IMR-90 (cell line): ENCODE measurements around the gene KLHL29. TPM values are rescaled to one million over a fixed set of nuclear protein-coding genes. Genes with fewer than 3 reads are reported as not detected.

ENCODE experiments used
- ATAC-seq: fragments of 200-7000 bp; cut with Tn5 transposase; 2 replicates; pipeline ENCODE4 v1.9.1; 2020; ENCODE audit warnings: low read depth, mild to moderate bottlenecking, moderate library complexity
- BruUV-seq: library from RNA; stranded (reverse); fragments of 400-500 nt; replicated peaks from 2 replicates; lab custom pipeline; 2021; lab: Mats Ljungman, UMichigan
- CTCF ChIA-PET: fragments of 300-600 bp; formaldehyde crosslinking; extraction: SDS; loops from one replicate; lab custom pipeline; 2021; ENCODE audit warnings: antibody characterized with exemption; lab: Yijun Ruan, JAX
- POLR2A ChIA-PET: fragments of 300-600 bp; sonication (Branson Sonifier 250); formaldehyde crosslinking; loops from one replicate; lab custom pipeline; 2022; ENCODE audit warnings: antibody characterized with exemption; ENCODE audit not compliant: unreplicated experiment; lab: Charles Lee
- DNase-seq: peaks from one replicate; pipeline ENCODE4 v3.0.0; 2013
- H2AFZ ChIP-seq: replicated peaks from 2 replicates; pipeline ENCODE3; 2013; ENCODE audit warnings: low read length, mild to moderate bottlenecking; ENCODE audit not compliant: poor library complexity
- H2AK5ac ChIP-seq: 2 replicates; pipeline ENCODE4 v1.6.1; 2013; ENCODE audit warnings: low read depth, low read length, inconsistent platforms
- H2AK9ac ChIP-seq: replicated peaks from 2 replicates; pipeline ENCODE3; 2013; ENCODE audit warnings: mild to moderate bottlenecking, low read depth, low read length, moderate library complexity; ENCODE audit not compliant: poor library complexity
- H2BK120ac ChIP-seq: 2 replicates; pipeline ENCODE4 v1.6.1; 2013; ENCODE audit warnings: low read depth, low read length, inconsistent platforms
- H2BK15ac ChIP-seq: 3 replicates; pipeline ENCODE4 v1.6.1; 2013; ENCODE audit warnings: low read depth, low read length, inconsistent platforms
- H2BK20ac ChIP-seq: 2 replicates; pipeline ENCODE4 v1.6.1; 2013; ENCODE audit warnings: low read depth, mild to moderate bottlenecking, inconsistent platforms, low read length, moderate library complexity
- H2BK5ac ChIP-seq: 2 replicates; pipeline ENCODE4 v1.6.1; 2013; ENCODE audit warnings: mild to moderate bottlenecking, low read depth, low read length, inconsistent platforms; ENCODE audit not compliant: poor library complexity, severe bottlenecking
- H3K14ac ChIP-seq: replicated peaks from 2 replicates; pipeline ENCODE4 v1.6.1; 2013; ENCODE audit warnings: low read depth, low read length, inconsistent platforms
- H3K18ac ChIP-seq: 2 replicates; pipeline ENCODE4 v1.6.1; 2013; ENCODE audit warnings: low read depth, low read length, control low read depth
- H3K23ac ChIP-seq: 2 replicates; pipeline ENCODE4 v1.6.1; 2013; ENCODE audit warnings: low read depth, low read length, inconsistent platforms
- H3K27ac ChIP-seq: 2 replicates; pipeline ENCODE4 v1.5.1; 2013; ENCODE audit warnings: mild to moderate bottlenecking, control low read depth, low read length; ENCODE audit not compliant: insufficient read depth
- H3K27me3 ChIP-seq: 2 replicates; pipeline ENCODE4 v1.6.1; 2013; ENCODE audit warnings: low read length; ENCODE audit not compliant: control insufficient read depth, insufficient read depth
- H3K36me3 ChIP-seq: 2 replicates; pipeline ENCODE4 v1.6.1; 2013; ENCODE audit warnings: low read length, mixed read lengths; ENCODE audit not compliant: control insufficient read depth, insufficient read depth
- H3K4ac ChIP-seq: 2 replicates; pipeline ENCODE4 v1.6.1; 2013; ENCODE audit warnings: low read depth, low read length, inconsistent platforms
- H3K4me1 ChIP-seq: 2 replicates; pipeline ENCODE4 v1.6.1; 2013; ENCODE audit warnings: low read length, mixed read lengths; ENCODE audit not compliant: control insufficient read depth, insufficient read depth
- H3K4me2 ChIP-seq: 2 replicates; pipeline ENCODE4 v1.6.1; 2013; ENCODE audit warnings: low read depth, mild to moderate bottlenecking, control low read depth, low read length, moderate library complexity
- H3K4me3 ChIP-seq: 2 replicates; pipeline ENCODE4 v1.5.1; 2013; ENCODE audit warnings: low read depth, mild to moderate bottlenecking, control low read depth, low read length, moderate library complexity; ENCODE audit not compliant: insufficient read depth
- H3K56ac ChIP-seq: 2 replicates; pipeline ENCODE4 v1.6.1; 2013; ENCODE audit warnings: low read length, inconsistent platforms; ENCODE audit not compliant: insufficient read depth; ENCODE audit errors: extremely low read depth
- H3K79me1 ChIP-seq, 2 experiments: 2 replicates each; pipeline ENCODE4 v1.6.1; 2013; ENCODE audit warnings: low read length in 2 of 2, inconsistent platforms in 1 of 2, low read depth in 1 of 2
- H3K9ac ChIP-seq: 2 replicates; pipeline ENCODE4 v1.6.1; 2013; ENCODE audit warnings: low read depth, low read length, control low read depth
- H3K9me1 ChIP-seq: 2 replicates; pipeline ENCODE4 v1.6.1; 2013; ENCODE audit warnings: low read length, inconsistent platforms; ENCODE audit not compliant: insufficient read depth
- H3K9me3 ChIP-seq: 2 replicates; pipeline ENCODE4 v1.6.1; 2013; ENCODE audit warnings: low read length; ENCODE audit not compliant: control insufficient read depth, insufficient read depth
- H4K20me1 ChIP-seq: 2 replicates; pipeline ENCODE4 v1.6.1; 2013; ENCODE audit warnings: low read length, inconsistent platforms; ENCODE audit not compliant: insufficient read depth
- H4K5ac ChIP-seq: 2 replicates; pipeline ENCODE4 v1.6.1; 2013; ENCODE audit warnings: mild to moderate bottlenecking, low read depth, low read length, control low read depth
- H4K8ac ChIP-seq, 2 experiments: 2 replicates each; pipeline ENCODE4 v1.6.1; 2013; ENCODE audit warnings: low read depth in 2 of 2, low read length in 2 of 2, control low read depth in 1 of 2, inconsistent platforms in 1 of 2
- H4K91ac ChIP-seq: 2 replicates; pipeline ENCODE4 v1.6.1; 2013; ENCODE audit warnings: low read depth, low read length, inconsistent platforms; ENCODE audit not compliant: insufficient read depth
- BHLHE40 ChIP-seq: fragments of 150-350 bp; IDR thresholded peaks from 2 replicates; pipeline ENCODE4 v1.6.1; 2016; ENCODE audit warnings: mild to moderate bottlenecking, low read depth, low read length
- CEBPB ChIP-seq: IDR thresholded peaks from 2 replicates; pipeline ENCODE4 v1.6.1; 2012; ENCODE audit warnings: low read depth, low read length, improper control_type of control experiment
- CHD1 ChIP-seq: IDR thresholded peaks from 2 replicates; pipeline ENCODE4 v1.6.1; 2012; ENCODE audit warnings: low read depth, low read length, improper control_type of control experiment
- CTCF ChIP-seq: conservative IDR thresholded peaks from 2 replicates; pipeline ENCODE4 v1.5.1; 2012; ENCODE audit warnings: mild to moderate bottlenecking, low read depth, low read length, improper control_type of control experiment
- FOS ChIP-seq: fragments of 150-350 bp; IDR thresholded peaks from 2 replicates; pipeline ENCODE4 v1.6.1; 2016; ENCODE audit warnings: low read depth, low read length
- MAFK ChIP-seq: IDR thresholded peaks from 2 replicates; pipeline ENCODE4 v1.6.1; 2012; ENCODE audit warnings: low read depth, low read length, improper control_type of control experiment
- MAZ ChIP-seq: IDR thresholded peaks from 2 replicates; pipeline ENCODE4 v1.6.1; 2012; ENCODE audit warnings: low read depth, mild to moderate bottlenecking, low read length, improper control_type of control experiment, moderate library complexity, borderline replicate concordance
- MXI1 ChIP-seq: IDR thresholded peaks from 2 replicates; pipeline ENCODE4 v1.6.1; 2012; ENCODE audit warnings: low read depth, mild to moderate bottlenecking, low read length, moderate library complexity, borderline replicate concordance
- NFE2L2 ChIP-seq: fragments of 150-350 bp; IDR thresholded peaks from 2 replicates; pipeline ENCODE4 v1.6.1; 2016; ENCODE audit warnings: low read depth, mild to moderate bottlenecking, low read length
- POLR2A ChIP-seq: IDR thresholded peaks from 2 replicates; pipeline ENCODE4 v1.6.1; 2012; ENCODE audit warnings: mild to moderate bottlenecking, low read depth, low read length
- RAD21 ChIP-seq: IDR thresholded peaks from 2 replicates; pipeline ENCODE4 v1.6.1; 2012; ENCODE audit warnings: low read length, improper control_type of control experiment
- RCOR1 ChIP-seq: IDR thresholded peaks from 2 replicates; pipeline ENCODE4 v1.6.1; 2012; ENCODE audit warnings: mild to moderate bottlenecking, low read length, improper control_type of control experiment; ENCODE audit not compliant: insufficient replicate concordance
- RFX5 ChIP-seq: IDR thresholded peaks from 2 replicates; pipeline ENCODE4 v1.8.0; 2012; ENCODE audit warnings: low read depth, mild to moderate bottlenecking, low read length, moderate library complexity
- SMC3 ChIP-seq: fragments of 150-350 bp; IDR thresholded peaks from 2 replicates; pipeline ENCODE4 v1.6.1; 2016; ENCODE audit warnings: low read depth, mild to moderate bottlenecking, antibody characterized with exemption, low read length, moderate library complexity
- WGBS, 2 experiments: methylation state at CpG; one replicate each; pipeline versions ENCODE4 v1.1.5 to v1.1.7; 2013; ENCODE audit warnings: missing lambda C conversion rate in 2 of 2; ENCODE audit not compliant: insufficient read length in 1 of 2; ENCODE audit errors: extremely low coverage in 2 of 2; 5-methylcytosine and 5-hydroxymethylcytosine counted together
- dilution Hi-C: fragments of 300-500 bp; cut with HindIII; formaldehyde crosslinking; loops from one replicate; pipeline ENCODE4 v1.14.3; 2018; ENCODE audit warnings: low sequenced_read_pairs; ENCODE audit not compliant: unreplicated experiment
- in situ Hi-C: fragments of 300-500 bp; cut with MboI; formaldehyde crosslinking; loops from 3 replicates; pipeline ENCODE4 v1.14.3; 2019; ENCODE audit warnings: low sequenced_read_pairs, inconsistent platforms, mixed read lengths
- intact Hi-C: fragments of 100-400 bp; cut with micrococcal nuclease; formaldehyde crosslinking; loops from 2 replicates; pipeline ENCODE4 v1.10.0; 2022
- polyA plus RNA-seq, 3 experiments: library from polyadenylated mRNA; depleted of rRNA; stranded (reverse); fragments of >200 nt; gene quantifications; 2 replicates each; pipeline ENCODE4 v1.2.3, GENCODE V29; 2012; ENCODE audit warnings: low replicate concordance in 1 of 3
- total RNA-seq: library from RNA; depleted of rRNA; stranded (reverse); fragments of >200 nt; gene quantifications from 2 replicates; pipeline ENCODE4 v1.2.3, GENCODE V29; 2012
- TF ChIP-seq, protein P1 (sequence below): fragments of 150-350 bp; IDR thresholded peaks from 2 replicates; pipeline ENCODE4 v1.6.1; 2016; ENCODE audit warnings: low read depth, mild to moderate bottlenecking, low read length, moderate library complexity, borderline replicate concordance
- TF ChIP-seq, protein P2 (sequence below): fragments of 150-350 bp; IDR thresholded peaks from 2 replicates; pipeline ENCODE4 v1.6.1; 2017; ENCODE audit warnings: mild to moderate bottlenecking, antibody characterized with exemption, low read length, low read depth

KLHL29 gene
- total and polyA plus RNA-seq, 2 of the 4 experiments (the other 2 are of a cell fraction): 2.0 to 8.0 TPM

GRCh38 chr2:23385351-23385747 is 370 bp downstream of the KLHL29 start:
- POLR2A ChIA-PET: no interaction called here

More at GRCh38 chr2:23385351-23385747, 370 bp downstream of the KLHL29 start:
- Histone ChIP-seq H2AFZ (peak overlapping the region; percentile 91), H3K56ac (no peak overlapping the region), H2BK15ac (no peak overlapping the region), H3K27ac (peak overlapping the region; percentile 64), H3K23ac (no peak overlapping the region), H3K9me1 (no peaks in the 10 kb centered on the region), H3K4ac (no peak overlapping the region), H2BK20ac (no peak overlapping the region), H2AK5ac (no peak overlapping the region), H3K27me3 (no peaks in the 10 kb centered on the region), H3K9me3 (no peaks in the 10 kb centered on the region), H4K20me1 (peaks cover 12% of the 10 kb centered on the region; the same call in 1 of the 2 replicates), H2BK120ac (no peak overlapping the region), H4K91ac (no peak overlapping the region), H4K8ac (no peak overlapping the region), H4K5ac (no peak overlapping the region), H3K18ac (peak overlapping the region; percentile 16; the same call in 1 of the 2 replicates), H3K4me3 (peak overlapping the region; percentile 88), H3K4me1 (peaks cover 2% of the 10 kb centered on the region), H3K36me3 (no peaks in the 10 kb centered on the region), H3K79me1 (peaks cover 10 to 20% of the 10 kb centered on the region in 2 experiments), H3K14ac (no peak overlapping the region), H2BK5ac (peak overlapping the region; percentile 37), H3K4me2 (peak overlapping the region; percentile 84), H2AK9ac (no peak overlapping the region), H3K9ac (peak overlapping the region; percentile 85)
- ATAC-seq (peak; percentile 60), DNase-seq (peak; percentile 36)
- BruUV-seq: no TSS peak
- 0% methylated on average over 8 of the region's 52 CpGs; no CpG with 5 or more reads in 1 of the 2 experiments for WGBS, 2 experiments
- TF ChIP-seq SMC3: 0 out of 2 replicates have a peak, but pooled peaks have one; percentile 2
- TF ChIP-seq RFX5: no peak
- no peak for TF ChIP-seq CEBPB
- TF ChIP-seq CHD1: no peak
- TF ChIP-seq, protein P1, sequence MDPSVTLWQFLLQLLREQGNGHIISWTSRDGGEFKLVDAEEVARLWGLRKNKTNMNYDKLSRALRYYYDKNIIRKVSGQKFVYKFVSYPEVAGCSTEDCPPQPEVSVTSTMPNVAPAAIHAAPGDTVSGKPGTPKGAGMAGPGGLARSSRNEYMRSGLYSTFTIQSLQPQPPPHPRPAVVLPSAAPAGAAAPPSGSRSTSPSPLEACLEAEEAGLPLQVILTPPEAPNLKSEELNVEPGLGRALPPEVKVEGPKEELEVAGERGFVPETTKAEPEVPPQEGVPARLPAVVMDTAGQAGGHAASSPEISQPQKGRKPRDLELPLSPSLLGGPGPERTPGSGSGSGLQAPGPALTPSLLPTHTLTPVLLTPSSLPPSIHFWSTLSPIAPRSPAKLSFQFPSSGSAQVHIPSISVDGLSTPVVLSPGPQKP: no peak
- 0 out of 2 replicates have a peak, but pooled peaks have one; percentile 6 for TF ChIP-seq MXI1
- TF ChIP-seq POLR2A: no peak
- no peak for TF ChIP-seq BHLHE40
- TF ChIP-seq CTCF: no peak
- no peak for TF ChIP-seq MAFK
- TF ChIP-seq MAZ: peak; percentile 54; the same call in 1 of the 2 replicates
- TF ChIP-seq NFE2L2: no peak
- TF ChIP-seq, protein P2, sequence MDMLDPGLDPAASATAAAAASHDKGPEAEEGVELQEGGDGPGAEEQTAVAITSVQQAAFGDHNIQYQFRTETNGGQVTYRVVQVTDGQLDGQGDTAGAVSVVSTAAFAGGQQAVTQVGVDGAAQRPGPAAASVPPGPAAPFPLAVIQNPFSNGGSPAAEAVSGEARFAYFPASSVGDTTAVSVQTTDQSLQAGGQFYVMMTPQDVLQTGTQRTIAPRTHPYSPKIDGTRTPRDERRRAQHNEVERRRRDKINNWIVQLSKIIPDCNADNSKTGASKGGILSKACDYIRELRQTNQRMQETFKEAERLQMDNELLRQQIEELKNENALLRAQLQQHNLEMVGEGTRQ: no peak
- TF ChIP-seq RAD21: peak; percentile 14; the same call in 1 of the 2 replicates
- TF ChIP-seq RCOR1: no peak
- no peak for TF ChIP-seq FOS
- dilution Hi-C loops (no loop called here), in situ Hi-C loops (loop anchor here (25.0 kb wide), 1 partner anchor 377 kb away; no protein-coding TSS in a partner anchor), intact Hi-C loops (loop anchor here (2.0 to 5.0 kb wide), 4 partner anchors 45 to 377 kb away; no protein-coding TSS in a partner anchor)
- CTCF ChIA-PET: no interaction called here
